SK-N-MC (cell line): ENCODE data around the gene TNNT2.

Experiments used
- EZH2 ChIP-seq: fragments of 200-600 bp; sonication (generic); IDR thresholded peaks from one replicate; pipeline ENCODE4 v1.6.1; 2017; ENCODE audit warnings: antibody characterized with exemption
- FOXP2 ChIP-seq: optimal IDR thresholded peaks from 2 replicates; pipeline ENCODE3; 2011; ENCODE audit warnings: mild to moderate bottlenecking, moderate library complexity; ENCODE audit not compliant: insufficient read depth; ENCODE audit errors: extremely low read length, control extremely low read depth
- POLR2AphosphoS5 ChIP-seq: IDR thresholded peaks from 2 replicates; pipeline ENCODE4 v1.6.1; 2012; ENCODE audit warnings: mild to moderate bottlenecking, low read depth, low read length, borderline replicate concordance

GRCh38 chr1:201399018-201399351 lies 21.5 kb upstream of the TNNT2 start, which contains the start of gene LAD1:
- TF ChIP-seq POLR2AphosphoS5 (no peak), EZH2 (no peak), FOXP2 (no peak)
